Retinal pigment epithelial cell (primary cell): ENCODE measurements around the gene CNTN5.

Experiments used
- DNase-seq: peaks from one replicate; pipeline ENCODE4 v3.0.0-alpha.2; 2010; ENCODE audit warnings: low read depth
- H3K4me3 ChIP-seq: 2 replicates; pipeline ENCODE4 v1.5.1; 2011; ENCODE audit warnings: mild to moderate bottlenecking, low read length, control low read depth, moderate library complexity
- CTCF ChIP-seq: conservative IDR thresholded peaks from 2 replicates; pipeline ENCODE4 v1.5.1; 2011; ENCODE audit warnings: low read depth, low read length, control low read depth, inconsistent platforms

CNTN5 gene

DNA sequence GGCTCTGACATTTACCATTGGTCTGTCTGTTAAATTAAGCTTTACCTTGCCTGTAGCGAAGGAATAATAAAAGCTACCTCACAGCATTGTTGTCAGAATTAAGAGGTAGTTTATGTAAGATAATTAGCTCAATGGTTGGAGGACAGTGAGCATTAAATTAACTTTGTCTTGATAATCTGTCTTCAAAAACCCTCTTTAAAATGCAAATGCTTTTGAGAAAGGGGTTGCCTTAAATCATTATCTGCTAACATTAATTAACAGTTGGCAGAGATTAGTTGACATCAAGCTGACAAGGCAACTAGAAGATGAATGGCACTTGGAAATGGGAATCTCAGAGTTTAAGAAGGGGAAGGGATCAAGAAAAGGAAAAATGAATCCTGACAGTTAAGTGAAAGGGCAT, 905.2 kb downstream of the CNTN5 start:
- no peak for TF ChIP-seq CTCF
- no peak overlapping the region for H3K4me3 ChIP-seq
- DNase-seq: no peak

- H3K4me3 ChIP-seq: no peak overlapping the region
- DNase-seq: peak; percentile 49
- TF ChIP-seq CTCF: no peak
These were observed 911.9 kb downstream of the CNTN5 start for GRCh38 chr11:99932684-99933083.

- no peak for DNase-seq
These were observed 913.3 kb downstream of the CNTN5 start for GRCh38 chr11:99934008-99934407.

GRCh38 chr11:99937330-99937729, 916.6 kb downstream of the CNTN5 start:
- no peak overlapping the region for H3K4me3 ChIP-seq
- no peak for TF ChIP-seq CTCF
- no peak for DNase-seq

More at GRCh38 chr11:99934008-99934407, 913.3 kb downstream of the CNTN5 start:
- no peak for TF ChIP-seq CTCF
- no peak overlapping the region for H3K4me3 ChIP-seq

DNA sequence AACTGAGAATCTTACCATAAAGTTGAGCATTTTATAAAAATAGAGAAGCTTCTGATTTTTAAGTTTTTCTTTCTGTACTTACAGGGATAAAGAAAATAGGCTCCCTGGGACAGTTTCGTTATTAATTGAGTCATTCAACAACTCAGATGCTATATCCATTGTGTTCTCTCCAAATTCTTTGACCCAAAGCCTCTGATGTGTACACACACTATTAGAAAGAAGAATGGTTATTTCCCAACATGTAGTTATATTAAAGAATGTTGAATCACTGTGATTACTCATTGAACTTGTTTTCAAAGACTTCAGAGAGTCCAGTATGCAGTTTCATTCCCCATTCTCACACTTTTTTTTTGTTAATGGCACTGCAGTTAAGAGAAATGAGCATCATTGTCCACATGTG, 932.1 kb downstream of the CNTN5 start:
- no peak for DNase-seq
- TF ChIP-seq CTCF: no peak
- H3K4me3 ChIP-seq: no peak overlapping the region

- H3K4me3 ChIP-seq: no peak overlapping the region
- no peak for TF ChIP-seq CTCF
- no peak for DNase-seq
These were observed 939.8 kb downstream of the CNTN5 start for GRCh38 chr11:99960536-99960935.

- no peak overlapping the region for H3K4me3 ChIP-seq
- TF ChIP-seq CTCF: no peak
- no peak for DNase-seq
These were observed 947.6 kb downstream of the CNTN5 start for GRCh38 chr11:99968336-99968735.
